GM18951 (cell line): ENCODE measurements around the gene LIN7B.
"Not testable (repeated sequence)": the region's sequence is repeated elsewhere in the genome, so short reads cannot be mapped to it uniquely, and the experiment has no call there.

Experiments used
- POLR2A ChIP-seq: IDR thresholded peaks from 4 replicates; pipeline ENCODE4 v1.6.1; 2011; ENCODE audit warnings: mild to moderate bottlenecking; ENCODE audit not compliant: insufficient read length, insufficient read depth; ENCODE audit errors: extremely low read depth
- in situ Hi-C: fragments of 300-500 bp; cut with MboI; formaldehyde crosslinking; loops from one replicate; pipeline ENCODE4 v1.12.0; 2022; ENCODE audit warnings: low sequenced_read_pairs, mixed read lengths, inconsistent platforms; ENCODE audit not compliant: unreplicated experiment

Gene LIN7B

DNA sequence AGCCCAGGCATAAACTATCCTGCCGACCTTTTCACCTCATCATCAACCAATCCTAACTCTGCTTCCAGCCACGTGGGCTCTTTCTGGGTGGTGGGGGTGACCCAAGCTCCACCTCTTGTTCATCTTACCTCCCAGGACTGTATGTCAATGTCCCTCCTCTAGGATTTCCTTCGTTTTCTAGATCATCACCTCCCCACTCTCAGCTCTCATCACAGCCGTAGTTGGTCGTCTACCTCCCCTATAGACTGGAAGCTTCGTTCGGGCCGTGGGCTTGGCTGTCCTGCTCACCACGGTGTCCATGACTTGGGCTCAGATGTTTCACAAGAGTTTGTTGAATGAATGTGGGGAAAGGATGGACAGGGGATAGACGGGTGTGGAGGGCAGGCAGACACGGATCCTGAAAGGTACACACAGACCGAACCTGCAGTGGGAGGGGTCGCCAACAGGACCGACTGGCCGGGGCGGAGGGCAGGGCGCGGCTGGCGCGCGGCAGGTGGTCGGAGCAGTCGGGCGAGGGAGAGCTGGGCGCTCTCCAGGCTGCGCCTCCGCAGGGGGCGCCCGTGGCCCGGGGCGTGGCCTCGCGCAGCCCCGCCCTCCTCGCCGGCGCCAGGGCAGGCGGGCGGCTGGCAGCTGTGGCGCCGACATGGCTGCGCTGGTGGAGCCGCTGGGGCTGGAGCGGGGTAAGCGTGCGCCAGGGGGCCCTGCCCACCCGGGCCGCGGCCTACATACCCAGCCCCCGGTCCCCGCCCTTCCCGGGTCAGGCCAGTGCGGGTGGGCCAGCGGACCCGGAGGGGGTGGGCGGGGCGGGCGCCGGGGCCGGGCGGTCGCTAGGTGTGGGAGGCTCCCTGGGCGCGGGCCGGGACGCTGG is at the start of gene LIN7B:
TSS of gene LIN7B (plus strand) at position 609 of the 868 bp plus-strand sequence. CDS start at position 644, 35 bp downstream.
- TF ChIP-seq POLR2A: peak; percentile 47
- in situ Hi-C loops: no loop called here

GRCh38 chr19:49064768-49065611 is 49.2 kb upstream of the LIN7B start, which contains the start of gene NTF4:
Gene NTF4, minus strand, starts transcription at chr19:49064818. Its CDS starts 2,821 bp downstream, at chr19:49061997.
- in situ Hi-C loops: no loop called here
- TF ChIP-seq POLR2A: no peak

DNA sequence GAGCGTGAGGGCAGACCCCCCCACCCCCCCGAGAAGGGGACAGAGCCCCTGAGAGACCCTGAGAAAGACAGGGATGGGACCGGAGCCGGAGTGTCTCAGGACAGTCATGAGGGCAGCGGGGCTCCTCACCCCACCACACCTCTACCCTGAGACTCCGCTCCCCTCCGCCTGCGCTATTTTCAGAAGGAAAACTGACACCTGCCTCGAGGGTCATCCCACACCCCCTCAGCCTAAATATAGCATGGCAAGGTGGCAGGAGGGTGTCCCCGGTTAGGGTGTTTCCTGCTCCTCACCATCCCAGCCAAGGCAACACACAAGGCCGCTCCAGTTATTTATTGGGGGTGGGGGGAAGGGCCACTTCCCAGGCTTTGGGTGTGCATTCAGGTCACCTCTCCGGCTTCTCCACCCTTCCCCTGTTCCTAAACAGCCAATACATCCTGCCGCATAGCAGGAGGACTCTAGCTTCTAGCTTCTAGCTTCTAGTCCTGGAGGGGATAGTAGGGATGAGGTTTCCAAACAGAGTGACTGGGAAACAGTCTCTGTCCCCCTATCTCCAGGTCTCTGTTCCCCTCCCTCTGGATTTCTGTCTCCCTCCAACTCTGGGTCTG is 48.2 kb upstream of the LIN7B start:
- in situ Hi-C loops: no loop called here
- TF ChIP-seq POLR2A: no peak

DNA sequence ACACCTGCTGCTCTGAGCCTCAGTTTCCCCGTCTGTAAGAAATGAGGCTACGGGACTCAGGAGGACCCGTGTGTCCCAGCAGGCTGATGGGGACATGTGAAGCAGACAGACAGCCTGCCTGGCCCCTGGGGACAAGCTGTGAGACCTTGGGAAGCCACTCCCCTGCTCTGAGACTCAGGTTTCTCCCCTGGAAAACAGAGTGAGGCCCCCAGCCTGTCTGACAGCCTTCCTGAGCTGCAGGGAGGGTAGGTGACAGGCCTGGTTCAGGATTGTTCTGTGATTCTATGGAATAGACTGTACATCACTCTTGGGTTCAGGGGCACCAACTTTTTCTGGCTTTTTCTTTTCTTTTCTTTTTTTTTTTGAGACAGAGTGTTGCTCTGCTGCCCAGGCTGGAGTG is 46.6 kb upstream of the LIN7B start:
- TF ChIP-seq POLR2A: no peak
- in situ Hi-C loops: no loop called here

DNA sequence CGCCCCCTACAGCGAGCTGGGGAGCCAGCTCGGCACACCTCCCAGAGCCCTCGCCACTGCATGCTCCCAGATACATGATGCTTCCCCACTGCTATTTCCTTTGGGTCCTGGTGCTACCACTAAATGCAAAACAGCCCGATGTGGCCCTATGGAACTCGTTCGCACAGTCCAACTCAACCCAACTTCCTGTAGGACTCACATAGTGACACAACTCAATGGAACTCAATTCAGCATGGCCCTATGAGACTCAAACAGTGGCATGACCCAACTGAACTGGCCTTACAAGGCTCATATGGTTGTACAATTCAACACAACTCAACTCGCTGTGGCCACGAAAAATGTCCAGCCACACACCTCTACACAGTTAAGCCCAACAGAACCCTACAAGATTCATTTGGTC is 45.1 kb upstream of the LIN7B start:
- no peak for TF ChIP-seq POLR2A
- in situ Hi-C loops: no loop called here

- in situ Hi-C loops: no loop called here
Observed at GRCh38 chr19:49070416-49070815, 43.8 kb upstream of the LIN7B start.

DNA sequence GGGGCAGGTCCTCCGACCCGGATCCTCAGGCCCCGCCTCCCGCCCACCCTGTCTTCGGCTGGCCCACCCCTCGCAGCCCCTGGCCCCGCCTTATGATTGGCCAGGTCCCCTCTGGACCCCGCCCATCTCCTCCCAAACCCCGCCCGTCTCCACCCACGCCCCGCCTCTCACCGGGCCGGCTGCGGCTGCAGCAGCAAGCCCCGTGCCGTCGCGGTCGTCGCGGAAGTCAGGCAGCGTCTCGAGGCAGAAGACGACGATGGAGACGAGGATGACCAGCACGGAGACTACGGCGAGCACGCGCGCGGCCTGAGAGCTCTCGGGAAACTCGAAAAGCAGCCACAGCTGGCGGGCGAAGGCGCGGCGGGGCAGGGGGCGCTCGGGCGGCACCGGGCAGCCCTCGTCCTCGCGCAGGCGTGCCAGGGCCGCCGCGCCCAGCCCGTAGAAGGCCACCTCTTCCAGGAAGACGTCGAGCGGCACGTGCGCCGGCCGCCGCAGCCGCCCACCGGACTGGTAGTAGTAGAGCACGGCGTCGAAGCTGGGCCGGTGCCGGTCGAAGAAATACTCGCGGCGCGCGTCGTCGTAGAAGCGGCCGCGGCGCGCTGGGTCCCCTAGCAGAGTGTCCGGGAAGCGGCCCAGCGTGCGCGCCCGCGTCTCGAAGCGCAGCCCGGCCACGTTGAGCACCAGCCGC is 42.2 kb upstream of the LIN7B start:
- TF ChIP-seq POLR2A: no peak
- in situ Hi-C loops: no loop called here

More at GRCh38 chr19:49070416-49070815, 43.8 kb upstream of the LIN7B start:
- no peak for TF ChIP-seq POLR2A

- in situ Hi-C loops: no loop called here
- TF ChIP-seq POLR2A: no peak
Observed at GRCh38 chr19:49073514-49074378, 40.4 kb upstream of the LIN7B start.

DNA sequence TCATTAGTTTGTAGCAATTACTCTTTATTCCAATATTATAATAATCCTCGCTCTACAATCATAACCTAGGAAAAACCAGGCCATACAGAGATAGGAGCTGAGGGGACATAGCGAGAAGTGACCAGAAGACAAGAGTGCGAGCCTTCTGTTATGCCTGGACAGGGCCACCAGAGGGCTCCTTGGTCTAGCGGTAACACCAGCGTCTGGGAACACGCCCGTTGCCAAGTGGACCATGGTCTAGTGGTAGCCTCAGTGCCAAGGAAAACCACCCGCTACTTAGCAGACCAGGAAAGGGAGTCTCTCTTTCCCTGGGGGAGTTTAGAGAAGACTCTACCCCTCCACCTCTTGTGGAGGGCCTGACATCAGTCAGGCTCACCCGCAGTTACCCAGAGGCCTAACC is 39.3 kb upstream of the LIN7B start:
- in situ Hi-C loops: not testable (repeated sequence)

DNA sequence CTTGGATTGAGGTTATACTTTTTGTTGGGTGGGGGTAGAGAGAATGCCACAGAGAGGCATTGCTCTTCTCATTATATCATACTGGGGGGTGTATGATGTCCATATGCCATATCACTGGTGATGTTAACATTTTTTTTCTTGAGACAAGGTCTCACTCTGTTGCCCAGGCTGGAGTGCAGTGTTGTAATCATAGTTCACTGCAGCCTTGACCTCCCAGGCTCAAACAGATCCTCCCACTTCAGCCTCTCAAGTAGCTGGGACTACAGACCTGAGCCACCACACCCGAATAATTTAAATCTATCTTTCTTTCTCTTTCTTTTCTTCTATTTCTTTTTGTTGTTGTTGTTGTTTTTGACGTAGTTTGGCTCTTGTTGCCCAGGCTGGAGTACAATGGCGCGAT is 33.8 kb upstream of the LIN7B start:
- in situ Hi-C loops: no loop called here
- no peak for TF ChIP-seq POLR2A

DNA sequence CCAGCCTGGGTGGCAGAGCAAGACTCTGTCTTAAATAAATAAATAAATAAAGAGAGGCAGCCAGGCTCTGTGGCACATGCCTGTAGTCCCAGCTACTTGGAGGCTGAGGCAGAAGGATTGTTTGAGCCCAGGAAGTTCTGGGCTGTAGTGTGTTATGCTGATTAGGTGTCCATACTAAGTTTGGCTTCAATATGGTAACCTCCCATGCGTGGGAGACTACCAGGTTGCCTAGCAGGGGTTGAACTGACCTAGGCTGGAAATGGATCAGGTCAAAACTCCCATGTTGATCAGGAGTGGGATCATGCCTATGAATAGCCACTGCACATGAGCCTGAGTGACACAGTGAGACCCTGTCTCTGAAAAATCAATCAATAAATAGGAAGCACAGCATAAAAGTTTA is 32.9 kb upstream of the LIN7B start:
- in situ Hi-C loops: no loop called here
- TF ChIP-seq POLR2A: no peak
